ENCODE results near the gene MEGF8. TPM values are rescaled to one million over a fixed set of nuclear protein-coding genes. Genes with fewer than 3 reads are reported as not detected.
"Not testable (repeated sequence)": the region's sequence is repeated elsewhere in the genome, so short reads cannot be mapped to it uniquely, and the experiment has no call there.

The MEGF8 gene
- total RNA-seq, 1 donor from 2014 or later = 43.1 TPM

DNA sequence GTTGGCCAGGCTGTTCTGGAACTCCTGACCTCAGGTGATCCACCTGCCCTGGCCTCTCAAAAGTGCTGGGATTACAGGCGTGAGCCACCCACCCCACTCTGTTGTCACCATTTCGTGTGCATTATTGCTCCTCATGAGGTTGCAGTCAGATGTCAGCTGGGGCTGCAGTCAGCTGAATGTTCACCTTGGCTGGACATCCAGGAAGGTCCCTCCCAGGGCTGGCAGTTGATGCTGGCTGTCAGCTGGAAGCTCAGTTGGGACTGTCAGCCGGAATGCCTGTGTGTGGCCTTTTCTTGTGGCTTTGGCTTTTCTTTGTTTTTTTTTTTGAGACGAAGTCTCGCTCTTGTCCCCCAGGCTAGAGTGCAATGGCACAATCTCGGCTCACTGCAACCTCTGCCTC, 6.6 kb downstream of the MEGF8 start:
- DNase-seq = no peak

DNA sequence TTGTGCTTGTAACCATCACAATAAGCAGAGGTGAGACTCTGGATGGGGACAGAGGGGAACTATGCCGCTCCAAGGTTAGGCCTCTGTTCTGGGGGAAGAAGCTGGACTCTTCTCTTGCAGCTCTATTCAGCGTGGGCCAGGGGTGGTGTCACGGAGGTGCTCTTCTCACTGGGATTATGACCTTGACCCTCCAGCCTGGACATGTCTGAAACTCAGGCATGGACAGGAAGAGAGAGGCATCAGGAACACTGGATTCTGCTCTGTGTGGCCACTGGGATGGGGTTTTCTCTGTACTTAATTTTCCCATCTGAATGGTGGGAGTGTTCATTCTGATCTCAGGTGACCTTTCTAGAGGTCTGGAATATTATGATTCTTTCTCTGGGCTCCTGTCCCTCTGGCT, 7.6 kb downstream of the MEGF8 start:
- no peak for DNase-seq

DNA sequence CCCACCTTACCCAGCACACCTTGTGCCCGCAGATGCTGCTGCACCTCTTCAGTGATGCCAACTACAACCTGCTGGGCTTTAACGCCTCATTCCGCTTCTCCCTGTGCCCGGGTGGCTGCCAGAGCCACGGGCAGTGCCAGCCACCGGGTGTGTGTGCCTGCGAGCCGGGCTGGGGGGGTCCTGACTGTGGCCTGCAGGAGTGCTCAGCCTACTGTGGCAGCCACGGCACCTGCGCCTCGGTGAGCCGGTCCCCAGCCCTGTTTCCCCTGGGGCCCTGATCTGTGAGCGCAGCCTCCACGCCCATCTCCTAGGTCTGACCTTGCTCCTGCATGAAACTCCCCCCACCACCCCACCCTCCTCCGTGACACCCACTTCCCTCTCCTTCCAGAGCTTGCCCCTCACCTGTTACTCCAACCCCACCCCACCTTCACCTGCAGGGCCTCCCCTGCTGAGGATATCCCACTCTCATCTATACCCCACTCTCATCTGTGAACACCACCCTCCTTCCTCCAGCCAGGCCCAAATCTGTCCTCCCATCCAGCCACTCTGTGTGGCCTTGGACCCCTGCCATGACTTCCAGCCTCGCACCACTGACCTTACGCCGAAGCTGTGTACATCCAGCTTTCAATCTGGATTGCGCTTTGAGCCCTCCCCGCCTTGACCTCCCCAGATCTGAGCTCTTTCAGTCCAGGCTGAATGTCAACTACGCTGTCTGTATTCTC, 8.7 kb downstream of the MEGF8 start:
- no peak for DNase-seq

DNA sequence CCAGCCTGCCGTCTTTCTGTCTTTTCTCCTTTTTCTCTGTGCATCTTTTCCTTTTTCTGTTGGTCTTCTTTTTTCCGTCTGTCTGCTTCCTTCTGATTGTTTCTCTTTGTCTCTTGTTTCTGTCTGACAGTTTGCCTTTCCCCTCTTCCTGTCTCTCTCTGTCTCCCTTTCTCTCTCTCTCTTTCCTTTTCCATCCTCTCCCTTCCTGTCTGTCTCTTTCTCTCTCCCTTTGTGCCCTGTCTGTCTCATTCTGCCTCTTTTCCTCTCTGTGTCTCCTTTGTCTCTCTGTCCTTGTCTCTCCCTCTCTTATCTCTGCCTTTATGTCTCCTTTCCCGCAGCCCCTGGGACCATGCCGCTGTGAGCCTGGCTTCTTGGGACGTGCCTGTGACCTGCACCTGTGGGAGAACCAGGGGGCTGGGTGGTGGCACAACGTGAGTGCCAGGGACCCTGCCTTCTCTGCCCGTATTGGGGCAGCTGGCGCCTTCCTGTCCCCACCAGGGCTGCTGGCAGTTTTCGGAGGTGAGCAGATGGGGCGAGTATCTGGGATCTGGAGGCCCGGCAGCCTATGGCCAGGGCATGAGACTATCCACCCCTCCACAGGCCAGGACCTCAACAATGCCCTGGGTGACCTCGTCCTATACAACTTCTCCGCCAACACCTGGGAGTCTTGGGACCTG, 9.4 kb downstream of the MEGF8 start:
- DNase-seq = no peak

DNA sequence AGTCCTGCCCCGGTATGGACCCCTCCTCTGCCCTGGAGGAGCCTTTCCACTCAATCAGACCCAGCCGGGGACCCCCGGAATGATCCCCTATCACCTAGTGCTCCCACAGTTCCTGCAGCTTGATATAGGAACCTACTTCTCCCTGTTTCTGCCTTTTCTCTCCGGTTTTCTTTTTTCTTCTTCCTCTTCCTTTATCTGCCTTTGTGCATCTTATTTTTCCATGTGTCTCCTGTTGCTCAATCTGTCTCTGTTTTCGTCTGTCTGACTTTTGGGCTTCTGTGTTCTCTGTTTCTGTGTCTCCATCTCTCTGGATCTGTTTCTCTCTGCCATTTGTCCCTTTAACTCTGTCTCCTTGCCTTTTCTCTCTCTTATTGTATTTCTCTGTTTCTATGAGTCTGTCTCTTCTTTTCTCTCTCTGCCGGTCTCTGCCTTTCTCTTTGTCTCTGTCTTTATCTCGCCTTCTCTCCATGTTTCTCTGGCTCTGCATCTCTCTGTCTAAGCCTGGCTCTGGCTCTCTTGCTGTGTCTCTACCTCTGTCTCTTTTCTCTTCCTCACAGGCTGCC, 10.0 kb downstream of the MEGF8 start:
- DNase-seq = no peak

DNA sequence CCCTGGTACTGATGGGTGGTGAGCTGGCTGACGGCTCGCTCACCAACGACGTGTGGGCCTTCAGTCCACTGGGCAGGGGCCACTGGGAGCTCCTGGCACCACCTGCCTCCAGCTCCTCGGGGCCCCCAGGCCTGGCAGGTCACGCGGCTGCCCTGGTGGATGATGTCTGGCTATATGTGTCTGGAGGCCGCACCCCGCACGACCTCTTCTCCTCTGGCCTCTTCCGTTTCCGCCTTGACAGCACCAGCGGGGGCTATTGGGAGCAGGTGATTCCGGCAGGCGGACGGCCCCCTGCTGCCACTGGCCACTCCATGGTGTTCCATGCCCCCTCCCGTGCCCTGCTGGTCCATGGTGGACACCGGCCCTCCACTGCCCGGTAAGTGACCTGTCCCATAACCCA, 10.5 kb downstream of the MEGF8 start:
- DNase-seq = no peak

DNA sequence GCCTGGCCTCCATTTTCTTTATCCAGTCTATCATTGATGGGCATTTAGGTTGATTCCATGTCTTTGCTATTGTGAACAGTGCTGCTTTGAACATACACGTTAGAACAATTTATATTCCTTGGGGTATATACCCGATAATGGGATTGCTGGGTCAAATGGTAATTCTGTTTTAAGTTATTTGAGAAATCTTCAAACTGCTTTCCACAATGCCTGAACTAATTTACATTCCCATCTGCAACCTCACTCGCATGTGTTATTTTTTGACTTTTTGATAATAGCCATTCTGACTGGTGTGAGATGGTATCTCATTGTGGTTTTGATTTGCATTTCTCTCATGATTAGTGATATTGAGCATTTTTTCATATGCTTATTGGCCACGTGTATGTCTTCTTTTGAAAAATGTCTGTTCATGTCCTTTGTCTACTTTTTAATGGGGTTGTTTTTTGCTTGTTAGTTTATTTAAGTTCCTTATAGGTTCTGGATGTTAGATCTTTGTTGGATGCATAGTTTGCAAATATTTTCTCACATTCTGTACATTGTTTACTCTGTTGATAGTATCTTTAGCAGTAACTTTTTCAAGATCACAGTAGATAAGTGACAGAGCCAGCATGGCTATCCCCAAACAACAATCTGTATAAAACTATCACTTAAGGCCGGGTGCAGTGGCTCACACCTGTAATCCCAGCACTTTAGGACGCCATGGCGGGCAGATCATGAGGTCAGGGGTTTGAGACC, 13.9 kb downstream of the MEGF8 start:
- not testable (repeated sequence) for DNase-seq

DNA sequence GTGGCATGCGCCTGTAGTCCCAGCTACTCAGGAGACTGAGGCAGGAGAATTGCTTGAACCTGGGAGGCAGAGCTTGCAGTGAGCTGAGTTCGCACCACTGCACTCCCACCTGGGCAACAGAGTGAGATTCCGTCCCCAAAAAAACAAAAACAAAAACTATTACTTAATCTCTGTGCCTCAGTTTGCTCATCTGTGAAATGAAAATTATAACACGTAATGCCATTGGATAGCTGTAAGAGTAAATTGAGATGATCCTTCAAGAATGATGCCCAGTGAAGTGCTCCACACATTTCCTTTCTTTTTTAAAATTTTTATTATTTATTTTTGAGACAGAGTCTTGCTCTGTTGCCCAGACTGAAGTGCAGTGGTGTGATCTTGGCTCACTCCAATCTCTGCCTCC, 14.5 kb downstream of the MEGF8 start:
- not testable (repeated sequence) for DNase-seq

DNA sequence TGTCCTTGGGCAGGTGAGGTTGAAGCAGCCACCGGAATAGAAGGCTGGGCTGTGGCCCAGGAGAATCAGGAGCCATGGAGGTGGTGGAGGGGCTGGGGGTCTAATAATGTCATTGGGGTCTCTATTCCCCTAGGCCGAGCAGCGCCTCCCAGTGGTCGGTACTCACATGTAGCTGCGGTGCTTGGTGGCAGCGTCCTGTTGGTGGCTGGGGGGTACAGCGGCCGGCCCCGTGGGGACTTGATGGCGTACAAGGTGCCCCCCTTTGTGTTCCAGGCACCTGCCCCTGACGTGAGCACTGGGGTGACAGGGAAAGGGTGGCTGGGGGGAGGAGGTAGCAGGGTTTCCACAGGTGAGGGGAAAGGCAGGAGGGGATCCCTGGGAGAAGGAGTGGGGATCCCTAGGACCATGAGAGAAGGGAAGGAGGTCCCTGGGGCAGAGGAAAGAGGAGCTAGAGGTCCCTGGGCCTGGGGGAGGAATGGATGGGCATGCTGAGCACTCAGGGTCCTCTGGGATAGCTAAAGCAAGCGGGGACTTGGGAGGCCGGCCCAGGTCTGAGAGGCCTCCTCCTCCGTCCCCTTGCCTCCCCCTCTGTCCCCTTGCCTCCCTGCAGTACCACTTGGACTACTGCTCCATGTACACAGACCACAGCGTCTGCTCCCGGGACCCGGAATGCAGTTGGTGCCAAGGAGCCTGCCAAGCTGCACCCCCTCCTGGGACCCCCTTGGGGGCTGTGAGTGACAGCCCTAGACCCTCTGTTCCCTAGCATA, 18.1 kb downstream of the MEGF8 start:
- DNase-seq = peak; percentile 10

DNA sequence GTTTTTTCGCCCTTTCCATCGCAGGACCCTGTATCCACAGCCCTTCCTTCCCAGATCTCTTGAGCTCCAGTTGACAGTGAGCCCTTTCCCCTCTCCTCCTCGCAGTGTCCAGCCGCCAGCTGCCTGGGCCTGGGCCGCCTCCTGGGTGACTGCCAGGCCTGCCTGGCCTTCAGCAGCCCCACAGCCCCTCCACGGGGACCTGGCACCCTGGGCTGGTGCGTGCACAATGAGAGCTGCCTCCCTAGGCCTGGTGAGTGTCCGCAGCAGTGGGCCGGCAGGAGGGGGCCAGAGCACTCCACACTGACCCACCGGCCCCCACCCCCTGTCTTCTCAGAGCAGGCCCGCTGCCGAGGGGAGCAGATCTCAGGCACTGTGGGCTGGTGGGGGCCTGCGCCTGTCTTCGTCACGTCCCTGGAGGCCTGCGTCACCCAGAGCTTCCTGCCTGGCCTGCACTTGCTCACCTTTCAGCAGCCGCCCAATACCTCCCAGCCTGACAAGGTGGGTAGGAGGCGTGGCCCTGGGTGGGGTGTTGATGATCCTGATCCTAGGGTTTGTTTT, 19.0 kb downstream of the MEGF8 start:
- DNase-seq = no peak

DNA sequence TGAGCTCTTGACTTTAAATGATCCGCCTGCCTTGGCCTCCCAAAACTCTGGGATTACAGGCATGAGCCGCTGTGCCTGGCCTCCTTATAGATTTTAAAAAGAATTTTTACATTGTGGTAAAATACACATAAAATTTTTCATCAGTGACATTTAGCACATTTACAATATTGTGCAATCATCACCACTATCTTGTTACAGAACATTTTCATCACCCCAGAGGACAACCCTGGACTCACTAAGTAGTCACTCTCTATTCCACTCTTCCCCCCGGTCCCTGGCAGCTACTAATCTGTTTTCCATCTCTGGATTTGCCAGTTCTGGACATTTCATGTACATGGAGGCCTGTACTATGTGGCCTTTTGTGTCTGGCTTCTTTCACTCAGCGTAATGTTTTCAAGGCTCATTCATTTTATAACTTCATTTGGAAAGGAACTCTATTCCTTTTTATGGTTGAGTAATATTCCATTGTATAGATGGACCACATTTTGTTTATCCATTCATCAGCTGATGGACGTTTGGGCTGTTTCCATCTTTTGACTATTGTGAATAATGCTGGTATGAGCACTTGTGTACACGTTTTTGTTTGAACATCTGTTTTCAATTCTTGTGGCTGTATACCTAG, 19.9 kb downstream of the MEGF8 start:
- no peak for DNase-seq

DNA sequence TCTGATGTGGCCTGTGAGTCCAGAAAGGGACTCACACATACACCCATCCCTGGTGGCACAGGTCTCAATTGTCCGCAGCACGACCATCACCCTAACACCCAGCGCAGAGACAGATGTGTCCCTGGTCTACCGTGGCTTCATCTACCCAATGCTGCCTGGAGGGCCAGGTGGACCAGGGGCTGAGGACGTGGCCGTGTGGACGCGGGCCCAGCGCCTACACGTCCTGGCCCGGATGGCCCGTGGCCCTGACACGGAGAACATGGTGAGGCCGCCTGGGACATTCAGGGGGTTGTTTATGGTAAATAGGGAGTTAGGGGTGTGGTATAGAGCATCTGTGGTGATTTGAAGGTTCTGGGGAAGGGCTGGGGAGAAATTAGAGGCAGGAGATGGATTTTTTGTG, 22.8 kb downstream of the MEGF8 start:
- DNase-seq = no peak

DNA sequence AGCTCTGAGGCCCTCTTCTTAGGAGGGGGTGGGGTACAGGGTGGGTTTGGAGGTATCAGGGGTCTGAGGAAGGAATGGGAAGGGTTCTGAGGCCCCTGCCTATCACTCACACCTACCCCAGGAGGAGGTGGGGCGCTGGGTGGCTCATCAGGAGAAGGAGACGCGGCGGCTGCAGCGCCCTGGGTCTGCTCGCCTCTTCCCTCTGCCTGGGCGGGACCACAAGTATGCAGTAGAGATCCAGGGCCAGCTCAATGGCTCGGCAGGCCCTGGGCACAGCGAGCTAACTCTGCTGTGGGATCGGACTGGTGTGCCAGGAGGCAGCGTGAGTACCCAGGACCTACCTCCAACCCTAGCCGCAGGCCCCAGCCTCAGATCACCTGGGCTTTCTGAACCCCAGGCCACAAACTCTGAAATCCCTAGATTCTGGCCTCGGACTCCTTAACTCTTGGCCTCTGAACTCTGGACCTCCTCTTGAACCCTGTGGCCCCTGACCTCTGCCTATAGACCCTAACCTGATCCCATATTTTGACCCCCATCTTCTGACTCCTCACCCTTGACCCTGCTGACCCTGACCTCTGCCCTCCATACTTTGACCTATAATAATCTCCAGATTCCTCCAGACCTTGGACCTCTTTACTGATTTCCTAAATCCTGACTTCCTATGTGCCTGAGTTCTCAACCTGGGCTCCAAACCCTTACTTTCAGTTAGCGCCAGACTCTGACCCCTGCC, 24.1 kb downstream of the MEGF8 start:
- no peak for DNase-seq

DNA sequence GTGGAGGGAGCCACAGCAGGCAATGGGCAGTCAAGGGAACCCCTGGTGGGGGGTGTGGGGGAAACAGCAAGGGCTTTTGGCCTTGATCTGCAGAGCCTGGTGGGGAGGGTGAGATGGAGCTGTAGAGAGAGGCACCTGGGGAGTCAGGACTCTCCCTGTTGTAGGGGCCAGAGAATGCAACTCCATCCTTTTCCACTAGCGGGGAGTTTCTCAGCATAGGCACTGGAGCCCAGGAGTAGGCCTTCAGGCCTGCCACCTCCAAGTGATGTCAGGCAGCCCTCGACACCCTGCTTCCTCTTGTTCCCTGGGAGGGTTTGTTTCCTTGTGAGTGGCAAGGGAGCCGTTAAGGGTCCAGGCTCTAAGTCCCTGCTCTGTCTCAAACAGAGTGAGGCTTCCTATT, 25.0 kb downstream of the MEGF8 start:
- DNase-seq = no peak

DNA sequence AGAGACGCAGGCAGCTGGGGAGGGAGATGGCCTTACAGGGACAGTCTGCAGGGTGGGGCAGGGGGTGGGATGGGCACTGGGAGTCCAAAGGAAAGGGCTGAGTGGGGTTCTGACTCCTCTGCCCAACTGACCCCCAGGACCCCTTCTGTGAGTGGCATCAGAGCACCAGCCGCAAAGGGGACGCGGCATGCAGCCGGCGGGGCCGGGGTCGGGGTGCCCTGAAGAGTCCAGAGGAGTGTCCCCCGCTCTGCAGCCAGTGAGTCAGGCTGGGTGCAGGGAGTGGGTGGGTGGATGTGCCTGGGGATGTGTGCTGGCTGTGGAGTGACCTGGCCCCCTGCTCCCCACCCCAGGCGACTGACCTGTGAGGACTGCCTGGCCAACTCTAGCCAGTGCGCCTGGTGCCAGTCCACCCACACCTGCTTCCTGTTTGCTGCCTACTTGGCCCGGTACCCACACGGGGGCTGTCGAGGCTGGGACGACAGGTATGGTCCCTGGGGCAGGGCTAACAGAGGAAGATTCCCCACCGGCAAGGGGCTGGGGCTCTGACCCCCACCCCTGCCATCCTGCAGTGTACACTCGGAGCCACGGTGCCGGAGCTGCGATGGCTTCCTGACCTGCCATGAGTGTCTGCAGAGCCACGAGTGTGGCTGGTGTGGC, 25.8 kb downstream of the MEGF8 start:
- no peak for DNase-seq

DNA sequence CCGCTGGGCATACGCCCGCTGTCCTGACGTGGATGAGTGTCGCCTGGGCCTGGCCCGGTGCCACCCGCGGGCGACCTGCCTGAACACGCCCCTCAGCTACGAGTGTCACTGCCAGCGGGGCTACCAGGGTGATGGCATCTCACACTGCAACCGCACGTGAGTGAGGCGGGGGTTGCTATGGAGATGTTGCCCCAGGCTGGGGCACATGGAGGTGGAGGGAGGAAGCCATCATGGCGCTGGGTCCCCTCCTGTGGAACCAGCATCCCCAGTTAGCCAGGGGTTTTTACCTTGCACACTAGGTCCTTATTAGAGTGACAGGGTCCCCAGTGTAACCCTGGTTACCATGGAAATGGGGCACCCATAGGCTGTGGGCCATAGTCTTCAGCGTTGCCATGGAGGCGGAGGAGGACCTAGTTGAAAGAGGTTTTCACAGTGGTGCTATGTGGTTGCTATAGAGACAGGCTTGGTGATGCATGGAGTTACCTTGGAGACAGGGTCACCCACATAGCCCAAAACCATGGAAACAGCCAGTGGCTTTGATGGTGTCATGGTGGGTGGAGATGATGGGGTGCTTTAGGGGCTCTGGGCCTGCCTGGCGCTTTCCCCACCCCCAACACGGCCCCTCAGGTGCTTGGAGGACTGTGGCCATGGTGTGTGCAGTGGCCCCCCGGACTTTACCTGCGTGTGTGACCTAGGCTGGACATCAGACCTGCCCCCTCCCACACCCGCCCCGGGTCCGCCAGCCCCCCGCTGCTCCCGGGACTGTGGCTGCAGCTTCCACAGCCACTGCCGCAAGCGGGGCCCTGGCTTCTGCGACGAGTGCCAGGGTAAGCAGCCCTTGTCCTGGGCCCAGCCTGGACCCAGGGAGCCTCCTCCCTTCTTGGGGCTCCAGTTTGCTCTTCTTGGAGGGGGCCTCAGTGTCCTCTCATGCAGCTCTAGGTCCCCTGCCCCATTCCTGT, 27.1 kb downstream of the MEGF8 start:
- no peak for DNase-seq

DNA sequence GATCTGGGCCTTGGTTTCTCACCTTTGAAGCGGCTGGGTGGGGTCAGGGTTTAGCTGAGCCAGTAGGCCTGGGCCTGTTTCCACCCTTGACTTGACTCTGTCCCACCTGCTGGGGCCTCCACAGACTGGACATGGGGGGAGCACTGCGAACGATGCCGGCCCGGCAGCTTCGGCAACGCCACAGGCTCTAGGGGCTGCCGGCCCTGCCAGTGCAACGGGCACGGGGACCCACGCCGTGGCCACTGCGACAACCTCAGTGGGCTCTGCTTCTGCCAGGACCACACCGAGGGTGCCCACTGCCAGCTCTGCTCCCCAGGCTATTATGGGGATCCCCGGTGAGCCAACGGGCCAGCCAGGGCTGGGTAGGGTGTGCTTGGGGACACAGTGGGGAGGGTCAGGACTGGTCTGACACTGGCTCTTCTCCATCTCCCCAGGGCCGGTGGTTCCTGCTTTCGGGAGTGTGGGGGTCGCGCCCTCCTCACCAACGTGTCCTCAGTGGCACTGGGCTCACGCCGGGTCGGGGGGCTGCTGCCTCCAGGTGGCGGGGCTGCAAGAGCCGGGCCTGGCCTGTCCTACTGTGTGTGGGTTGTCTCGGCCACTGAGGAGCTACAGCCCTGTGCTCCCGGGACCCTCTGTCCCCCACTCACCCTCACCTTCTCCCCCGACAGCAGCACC, 28.0 kb downstream of the MEGF8 start:
- no peak for DNase-seq

DNA sequence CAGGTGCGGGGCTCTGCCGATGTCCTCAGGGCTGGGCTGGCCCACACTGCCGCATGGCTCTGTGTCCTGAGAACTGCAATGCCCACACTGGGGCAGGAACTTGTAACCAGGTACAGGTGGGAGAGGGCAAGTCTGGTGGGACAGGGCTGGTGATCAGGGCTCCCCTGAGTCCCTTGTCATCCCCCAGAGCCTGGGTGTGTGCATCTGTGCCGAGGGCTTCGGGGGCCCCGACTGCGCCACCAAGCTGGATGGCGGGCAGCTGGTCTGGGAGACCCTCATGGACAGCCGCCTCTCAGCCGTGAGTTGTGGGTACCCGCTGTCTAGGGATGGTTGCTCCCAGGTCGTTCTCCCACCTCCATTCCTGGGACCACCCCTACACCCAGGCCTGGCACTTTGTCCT, 30.5 kb downstream of the MEGF8 start:
- DNase-seq = no peak

DNA sequence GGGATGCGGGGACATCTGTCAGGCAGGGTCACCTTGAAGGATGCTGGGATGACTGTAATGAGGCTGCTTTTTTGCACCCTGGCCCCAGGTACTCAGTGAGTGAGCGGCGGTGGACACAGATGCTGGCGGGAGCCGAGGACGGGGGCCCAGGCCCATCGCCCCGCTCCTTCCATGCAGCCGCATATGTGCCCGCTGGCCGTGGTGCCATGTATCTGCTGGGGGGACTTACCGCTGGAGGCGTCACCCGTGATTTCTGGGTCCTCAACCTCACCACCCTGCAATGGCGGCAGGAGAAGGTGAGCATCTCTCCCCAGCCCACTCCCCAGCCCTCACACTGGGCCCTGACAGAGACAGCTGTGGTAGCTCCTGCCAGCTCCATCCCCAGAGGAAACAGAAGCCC, 31.3 kb downstream of the MEGF8 start:
- DNase-seq = no peak
